H1 (cell line): ENCODE measurements around the gene SHISA8. TPM values are rescaled to one million over a fixed set of nuclear protein-coding genes. Genes with fewer than 3 reads are reported as not detected.

Source experiments
- CTCF ChIA-PET: fragments of 300-600 bp; sonication (Branson Sonifier 250); formaldehyde crosslinking; loops from one replicate; lab custom pipeline; 2021; ENCODE audit not compliant: partially characterized antibody; lab: Charles Lee
- POLR2A ChIA-PET: fragments of 300-600 bp; sonication (Branson Sonifier 250); formaldehyde crosslinking; loops from one replicate; lab custom pipeline; 2021; ENCODE audit warnings: inconsistent platforms; ENCODE audit not compliant: partially characterized antibody; lab: Charles Lee
- DNase-seq, 2 experiments: peaks; one replicate each; pipeline versions ENCODE4 v3.0.0 to v3.0.0-alpha.2; 2010 to 2022; ENCODE audit warnings: low spot score in 2 of 2, low read depth in 1 of 2, mixed read lengths in 1 of 2
- FAIRE-seq: peaks from 2 replicates; lab custom pipeline; 2011; peaks lifted over from hg19 to GRCh38; lab: Jason Lieb, UNC
- H2AFZ ChIP-seq: 2 replicates; pipeline ENCODE4 v1.8.1; 2012; ENCODE audit warnings: low read length, inconsistent platforms
- H2AK5ac ChIP-seq: 2 replicates; pipeline ENCODE4 v1.6.1; 2013; ENCODE audit warnings: low read depth, low read length
- H2BK120ac ChIP-seq: replicated peaks from 2 replicates; pipeline ENCODE3; 2013; ENCODE audit warnings: low read depth, low read length, inconsistent platforms
- H2BK12ac ChIP-seq: 2 replicates; pipeline ENCODE4 v1.6.1; 2013; ENCODE audit warnings: low read depth, low read length
- H2BK15ac ChIP-seq: 2 replicates; pipeline ENCODE4 v1.6.1; 2013; ENCODE audit warnings: low read length
- H2BK20ac ChIP-seq: 2 replicates; pipeline ENCODE4 v1.6.1; 2013; ENCODE audit warnings: low read length
- H2BK5ac ChIP-seq: 2 replicates; pipeline ENCODE4 v1.6.1; 2013; ENCODE audit warnings: low read depth, low read length
- H3K14ac ChIP-seq: 2 replicates; pipeline ENCODE4 v1.6.1; 2013; ENCODE audit warnings: inconsistent platforms; ENCODE audit not compliant: insufficient read length
- H3K18ac ChIP-seq: 2 replicates; pipeline ENCODE4 v1.6.1; 2013; ENCODE audit warnings: low read length; ENCODE audit errors: extremely low read depth
- H3K23ac ChIP-seq: 2 replicates; pipeline ENCODE4 v1.6.1; 2013; ENCODE audit warnings: inconsistent platforms; ENCODE audit not compliant: insufficient read length
- H3K23me2 ChIP-seq: 2 replicates; pipeline ENCODE4 v1.6.1; 2013; ENCODE audit warnings: low read depth, low read length
- H3K27ac ChIP-seq: 2 replicates; pipeline ENCODE4 v1.6.1; 2011; ENCODE audit warnings: low read depth, low read length, inconsistent platforms
- H3K27me3 ChIP-seq, 4 experiments: replicated peaks in 1 of 4; 1 replicate in 1 of 4; 2 replicates in 3 of 4; pipeline versions ENCODE4 v1.6.1 to v1.8.1; 2011 to 2013; ENCODE audit warnings: low read length in 3 of 4, mild to moderate bottlenecking in 3 of 4, inconsistent platforms in 2 of 4, mixed read lengths in 2 of 4, moderate library complexity in 1 of 4; ENCODE audit not compliant: control insufficient read depth in 3 of 4, insufficient read depth in 3 of 4; ENCODE audit errors: extremely low read depth in 1 of 4
- H3K36me3 ChIP-seq, 4 experiments: 2 replicates each; pipeline versions ENCODE4 v1.6.1 to v1.8.1; 2011 to 2013; ENCODE audit warnings: mild to moderate bottlenecking in 4 of 4, low read length in 3 of 4, moderate library complexity in 2 of 4, control low read depth in 1 of 4, inconsistent platforms in 1 of 4; ENCODE audit not compliant: insufficient read depth in 4 of 4, control insufficient read depth in 2 of 4
- H3K4ac ChIP-seq: replicated peaks from 2 replicates; pipeline ENCODE3; 2013; ENCODE audit warnings: low read length, low read depth, mixed read lengths, inconsistent platforms; ENCODE audit not compliant: insufficient read length
- H3K4me1 ChIP-seq, 4 experiments: replicated peaks in 1 of 4; 1 replicate in 1 of 4; 2 replicates in 3 of 4; pipeline versions ENCODE4 v1.6.1 to v1.8.1; 2011 to 2013; ENCODE audit warnings: low read length in 3 of 4, inconsistent platforms in 2 of 4, mixed read lengths in 1 of 4; ENCODE audit not compliant: insufficient read depth in 4 of 4, control insufficient read depth in 3 of 4
- H3K4me2 ChIP-seq, 2 experiments: 2 replicates each; pipeline versions ENCODE4 v1.6.1 to v1.8.1; 2011 to 2013; ENCODE audit warnings: low read depth in 2 of 2, low read length in 2 of 2, control low read depth in 1 of 2, inconsistent platforms in 1 of 2, mild to moderate bottlenecking in 1 of 2; ENCODE audit not compliant: insufficient read depth in 1 of 2
- H3K4me3 ChIP-seq, 4 experiments: fragments of 200-600, 300-600 bp in 1 of 4; sonication (generic), shearing (Covaris generic), sonication (Bioruptor Twin) in 1 of 4; 2 replicates each; pipeline versions ENCODE4 v1.5.1 to v1.8.1; 2011 to 2016; ENCODE audit warnings: low read length in 4 of 4, low read depth in 3 of 4, control low read depth in 2 of 4, inconsistent platforms in 2 of 4, mild to moderate bottlenecking in 2 of 4, mixed read lengths in 1 of 4, moderate library complexity in 1 of 4; ENCODE audit not compliant: insufficient read depth in 2 of 4; ENCODE audit errors: extremely low read depth in 1 of 4
- H3K56ac ChIP-seq: replicated peaks from 2 replicates; pipeline ENCODE3; 2013; ENCODE audit warnings: low read depth, mild to moderate bottlenecking, mixed read lengths, low read length, inconsistent platforms; ENCODE audit not compliant: insufficient read length
- H3K79me1 ChIP-seq: 2 replicates; pipeline ENCODE4 v1.6.1; 2013; ENCODE audit warnings: low read depth, low read length, control low read depth
- H3K79me2 ChIP-seq, 2 experiments: 2 replicates each; pipeline versions ENCODE4 v1.6.1 to v1.8.1; 2012 to 2013; ENCODE audit warnings: low read length in 2 of 2, mild to moderate bottlenecking in 2 of 2, inconsistent platforms in 1 of 2; ENCODE audit not compliant: insufficient read depth in 2 of 2, control insufficient read depth in 1 of 2
- H3K9ac ChIP-seq, 4 experiments: replicated peaks in 1 of 4; 1 replicate in 1 of 4; 2 replicates in 3 of 4; pipeline versions ENCODE4 v1.6.1 to v1.8.1; 2011 to 2013; ENCODE audit warnings: low read depth in 3 of 4, low read length in 3 of 4, control low read depth in 2 of 4, mild to moderate bottlenecking in 2 of 4, moderate library complexity in 2 of 4, inconsistent platforms in 1 of 4; ENCODE audit errors: extremely low read depth in 1 of 4
- H3K9me3 ChIP-seq, 2 experiments: 2 replicates each; pipeline versions ENCODE4 v1.6.1 to v1.8.1; 2012 to 2013; ENCODE audit warnings: mild to moderate bottlenecking in 2 of 2, moderate library complexity in 2 of 2, control low read depth in 1 of 2, inconsistent platforms in 1 of 2, low read depth in 1 of 2, low read length in 1 of 2, mixed read lengths in 1 of 2; ENCODE audit not compliant: insufficient read depth in 2 of 2
- H4K20me1 ChIP-seq, 2 experiments: replicated peaks in 1 of 2; 2 replicates each; pipeline versions ENCODE3 to v1.8.1; 2011 to 2013; ENCODE audit warnings: inconsistent platforms in 2 of 2, low read length in 2 of 2, mild to moderate bottlenecking in 1 of 2; ENCODE audit not compliant: insufficient read depth in 2 of 2, control insufficient read depth in 1 of 2
- H4K5ac ChIP-seq: 2 replicates; pipeline ENCODE4 v1.6.1; 2013; ENCODE audit warnings: low read length, low read depth, mixed read lengths, inconsistent platforms; ENCODE audit not compliant: insufficient read length
- H4K8ac ChIP-seq: 2 replicates; pipeline ENCODE4 v1.8.0; 2013; ENCODE audit warnings: mild to moderate bottlenecking, moderate library complexity, low read length, inconsistent platforms; ENCODE audit not compliant: insufficient read depth; ENCODE audit errors: extremely low read depth
- H4K91ac ChIP-seq: replicated peaks from 2 replicates; pipeline ENCODE3; 2013; ENCODE audit warnings: low read length, mixed read lengths, inconsistent platforms; ENCODE audit not compliant: insufficient read length
- ATF2 ChIP-seq: IDR thresholded peaks from 2 replicates; pipeline ENCODE4 v1.6.1; 2012; ENCODE audit warnings: low read length, inconsistent platforms
- CBX5 ChIP-seq: fragments of 300-800, 300-1000 bp; sonication (generic); IDR thresholded peaks from 2 replicates; pipeline ENCODE4 v1.7.1; 2016; ENCODE audit warnings: antibody characterized with exemption, low read length, low read depth
- CTBP2 ChIP-seq: IDR thresholded peaks from 2 replicates; pipeline ENCODE4 v1.7.0; 2011; ENCODE audit warnings: borderline replicate concordance, mild to moderate bottlenecking, moderate library complexity, mixed read lengths, low read length; ENCODE audit not compliant: insufficient read depth, insufficient read length
- GABPA ChIP-seq: IDR thresholded peaks from 2 replicates; pipeline ENCODE4 v1.6.1; 2011; ENCODE audit warnings: mild to moderate bottlenecking, low read length, moderate library complexity, borderline replicate concordance; ENCODE audit not compliant: insufficient read depth
- KDM5A ChIP-seq: fragments of 200-600 bp; IDR thresholded peaks from 2 replicates; pipeline ENCODE4 v1.7.1; 2012; ENCODE audit warnings: mild to moderate bottlenecking, low read length, inconsistent platforms, mixed read lengths
- NANOG ChIP-seq: IDR thresholded peaks from 2 replicates; pipeline ENCODE4 v1.6.1; 2011; ENCODE audit warnings: low read length, low read depth, mild to moderate bottlenecking, inconsistent platforms; ENCODE audit not compliant: insufficient read depth, poor library complexity, severe bottlenecking
- RAD21 ChIP-seq, 2 experiments: IDR thresholded peaks in 1 of 2; conservative IDR thresholded peaks in 1 of 2; 2 replicates each; pipeline ENCODE4 v1.6.1; 2011; ENCODE audit warnings: low read depth in 2 of 2, low read length in 2 of 2, improper control_type of control experiment in 1 of 2, inconsistent platforms in 1 of 2, mild to moderate bottlenecking in 1 of 2, moderate library complexity in 1 of 2
- SAP30 ChIP-seq: fragments of 300-600 bp; sonication (generic); IDR thresholded peaks from 2 replicates; pipeline ENCODE4 v1.7.1; 2012; ENCODE audit warnings: low read length, moderate library complexity, mild to moderate bottlenecking, inconsistent platforms; ENCODE audit not compliant: insufficient read depth, insufficient replicate concordance
- SIX5 ChIP-seq: IDR thresholded peaks from 2 replicates; pipeline ENCODE4 v1.6.1; 2011; ENCODE audit warnings: mild to moderate bottlenecking, low read depth, low read length
- SP1 ChIP-seq: IDR thresholded peaks from 2 replicates; pipeline ENCODE4 v1.6.1; 2011; ENCODE audit warnings: low read depth, low read length
- SRF ChIP-seq: IDR thresholded peaks from 2 replicates; pipeline ENCODE4 v1.6.1; 2011; ENCODE audit warnings: mild to moderate bottlenecking, low read depth, low read length, moderate library complexity
- WGBS, 2 experiments: shearing (Covaris generic) in 1 of 2; methylation state at CpG; one replicate each; pipeline versions ENCODE4 v1.1.6 to v1.1.7; 2013 to 2015; ENCODE audit warnings: low lambda C conversion rate in 2 of 2, mixed read lengths in 2 of 2, inconsistent platforms in 1 of 2, low coverage in 1 of 2, missing lambda C conversion rate in 1 of 2; ENCODE audit not compliant: insufficient replicate concordance in 2 of 2, insufficient coverage in 1 of 2, insufficient read length in 1 of 2; ENCODE audit errors: extremely low coverage in 1 of 2, missing lambda C conversion rate in 1 of 2; 5-methylcytosine and 5-hydroxymethylcytosine counted together
- polyA plus RNA-seq, 7 experiments: library from polyadenylated mRNA; depleted of rRNA in 3 of 7; stranded (reverse) in 5 of 7; unstranded in 2 of 7; fragments of >200 nt in 5 of 7; fragments of 200-250 nt in 2 of 7; gene quantifications; 1 replicate in 5 of 7; 2 replicates in 1 of 7; 4 replicates in 1 of 7; pipeline versions ENCODE4 v1.2.1 to v1.2.3, GENCODE V29; 2011 to 2013; ENCODE audit warnings: missing spikeins in 2 of 7, mixed read lengths in 2 of 7
- total RNA-seq: library from RNA; stranded (reverse); fragmentation: NEBNext Ultra II Directional; extraction: Animal tissue kit (Norgen Biotek cat#: 25700); gene quantifications from 2 replicates; pipeline ENCODE4 v1.2.1, GENCODE V29; 2021

Gene SHISA8
- total and polyA plus RNA-seq, 2 of the 8 experiments (the other 6 are each of a cell fraction or from before 2014, with no cell fraction given), result 0.14 to 0.89 TPM

GRCh38 chr22:41935015-41935351 is 20.1 kb upstream of the SHISA8 start:
- Histone ChIP-seq H3K27ac (no peak overlapping the region), H2BK120ac (no peak overlapping the region), H2AFZ (no peak overlapping the region), H3K27me3 (no peaks in the 10 kb centered on the region; a peak in 2 of 7 replicates), H3K36me3 (peaks cover 3 to 17% (median 9%) of the 10 kb centered on the region in 4 experiments; a peak in 7 of 8 replicates), H3K23me2 (no peaks in the 10 kb centered on the region), H3K56ac (no peak overlapping the region), H3K4me1 (no peaks in the 10 kb centered on the region; a peak in 1 of 7 replicates), H2BK20ac (no peak overlapping the region), H2BK12ac (no peak overlapping the region), H2BK15ac (no peak overlapping the region), H3K4me3 (no peak overlapping the region), H3K18ac (no peak overlapping the region), H4K8ac (peak overlapping the region; percentile 74; the same call in 1 of the 2 replicates), H3K79me2 (no peaks in the 10 kb centered on the region), H3K4me2 (no peak overlapping the region), H3K79me1 (peaks cover 5% of the 10 kb centered on the region), H4K91ac (no peak overlapping the region), H2AK5ac (no peak overlapping the region), H2BK5ac (no peak overlapping the region), H4K20me1 (peaks cover 11 to 21% of the 10 kb centered on the region in 2 experiments), H4K5ac (no peak overlapping the region), H3K23ac (no peak overlapping the region), H3K4ac (no peak overlapping the region), H3K9me3 (no peaks in the 10 kb centered on the region), H3K14ac (no peak overlapping the region), H3K9ac (no peak overlapping the region)
- ChIA-PET POLR2A (interaction anchor here (1.1 to 3.6 kb wide), 4 partner anchors 9 to 21 kb away, joined by 3 to 15 read pairs (median 8); partner anchors contain the start of genes CENPM and SHISA8), CTCF (interaction anchor here (0.9 to 1.6 kb wide), 4 partner anchors 9 to 238 kb away, joined by 3 to 8 read pairs (median 4); partner anchors contain the start of gene CENPM)
- 100% methylated on average over 3 of the region's 4 CpGs; no CpG with 5 or more reads in 1 of the 2 experiments for WGBS, 2 experiments
- no peak for FAIRE-seq
- no peak for DNase-seq
- TF ChIP-seq NANOG (no peak), CBX5 (no peak), SRF (no peak), RAD21 (IDR thresholded peaks at IDR 0.05 in 1 of 2, conservative IDR thresholded peaks at IDR 0.05 in 1 of 2; ENCODE audit: low read depth in 2 of 2, low read length in 2 of 2) (no peak), SAP30 (no peak), SP1 (no peak), ATF2 (no peak), GABPA (no peak), SIX5 (no peak), KDM5A (no peak), CTBP2 (no peak)
